ENCODE measurements around the gene PCCA. TPM values are rescaled to one million over a fixed set of nuclear protein-coding genes. Genes with fewer than 3 reads are reported as not detected.

The PCCA gene
- total and polyA plus RNA-seq, 2 donors (not counting 1 experiment from before 2014, with no cell fraction given): 4.8 to 17.4 TPM

DNA sequence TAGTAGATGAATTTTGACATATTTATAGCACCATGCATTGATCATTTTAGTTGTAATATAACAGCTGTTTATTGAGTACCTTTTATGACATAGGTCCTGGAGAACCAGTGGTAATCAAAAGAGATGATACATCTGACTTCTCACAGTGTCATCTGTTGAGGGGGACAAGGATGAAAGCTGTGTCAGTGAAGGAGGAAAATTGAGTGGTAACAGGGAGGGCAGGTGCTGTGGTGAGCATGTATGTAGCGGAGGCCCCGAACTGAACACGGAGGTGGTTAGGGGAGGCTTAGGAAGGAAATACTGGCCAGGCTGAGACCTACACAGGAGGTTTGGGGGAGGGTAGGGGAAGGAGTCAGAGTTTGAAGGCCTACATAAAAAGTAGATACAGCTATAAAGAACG, 300.0 kb downstream of the PCCA start:
- H2AFZ ChIP-seq (ENCODE audit: insufficient read depth, low read depth, low read length, poor library complexity, severe bottlenecking): no peak overlapping the region
- Mint-ChIP-seq H3K27me3 (no peaks in the 10 kb centered on the region), H3K9me3 (ENCODE audit: insufficient read depth) (no peaks in the 10 kb centered on the region), H3K4me1 (no peaks in the 10 kb centered on the region), H3K4me3 (no peak overlapping the region), H3K27ac (no peak overlapping the region)
- H3K9ac ChIP-seq (ENCODE audit: low read length): no peak overlapping the region
- no peak overlapping the region for H3K4me2 ChIP-seq (replicated peaks; ENCODE audit: low read depth, low read length, poor library complexity, severe bottlenecking)
- H3K4me1 ChIP-seq (ENCODE audit: control insufficient read depth in 2 of 2, insufficient read depth in 2 of 2, low read length in 2 of 2): no peaks in the 10 kb centered on the region
- H3K79me2 ChIP-seq (ENCODE audit: control insufficient read depth, insufficient read depth, low read length): no peaks in the 10 kb centered on the region
- ChIA-PET POLR2A (no interaction called here), CTCF (no interaction called here)
- H3K4me3 ChIP-seq (ENCODE audit: control extremely low read depth in 1 of 5, extremely low read depth in 1 of 5, insufficient read depth in 1 of 5, low read depth in 2 of 5, low read length in 4 of 5): no peak overlapping the region
- no peaks in the 10 kb centered on the region for H3K36me3 ChIP-seq (replicated peaks in 1 of 2; ENCODE audit: control extremely low read depth in 1 of 2, control insufficient read depth in 1 of 2, extremely low read depth in 1 of 2, insufficient read depth in 2 of 2, low read length in 1 of 2)
- ATAC-seq (ENCODE audit: low read depth) (no peak), DNase-seq (no peak)
- H3K27me3 ChIP-seq (replicated peaks in 1 of 4; ENCODE audit: control extremely low read depth in 1 of 4, control insufficient read depth in 3 of 4, insufficient read depth in 4 of 4, low read length in 3 of 4): no peaks in the 10 kb centered on the region
- H4K20me1 ChIP-seq (ENCODE audit: control insufficient read depth, insufficient read depth, low read length, poor library complexity, severe bottlenecking): no peaks in the 10 kb centered on the region
- intact Hi-C loops (cut with micrococcal nuclease): no loop called here
- no peaks in the 10 kb centered on the region for H3K9me3 ChIP-seq (ENCODE audit: control extremely low read depth in 1 of 3, control insufficient read depth in 2 of 3, insufficient read depth in 1 of 3, low read length in 2 of 3)
- TF ChIP-seq, protein P1, sequence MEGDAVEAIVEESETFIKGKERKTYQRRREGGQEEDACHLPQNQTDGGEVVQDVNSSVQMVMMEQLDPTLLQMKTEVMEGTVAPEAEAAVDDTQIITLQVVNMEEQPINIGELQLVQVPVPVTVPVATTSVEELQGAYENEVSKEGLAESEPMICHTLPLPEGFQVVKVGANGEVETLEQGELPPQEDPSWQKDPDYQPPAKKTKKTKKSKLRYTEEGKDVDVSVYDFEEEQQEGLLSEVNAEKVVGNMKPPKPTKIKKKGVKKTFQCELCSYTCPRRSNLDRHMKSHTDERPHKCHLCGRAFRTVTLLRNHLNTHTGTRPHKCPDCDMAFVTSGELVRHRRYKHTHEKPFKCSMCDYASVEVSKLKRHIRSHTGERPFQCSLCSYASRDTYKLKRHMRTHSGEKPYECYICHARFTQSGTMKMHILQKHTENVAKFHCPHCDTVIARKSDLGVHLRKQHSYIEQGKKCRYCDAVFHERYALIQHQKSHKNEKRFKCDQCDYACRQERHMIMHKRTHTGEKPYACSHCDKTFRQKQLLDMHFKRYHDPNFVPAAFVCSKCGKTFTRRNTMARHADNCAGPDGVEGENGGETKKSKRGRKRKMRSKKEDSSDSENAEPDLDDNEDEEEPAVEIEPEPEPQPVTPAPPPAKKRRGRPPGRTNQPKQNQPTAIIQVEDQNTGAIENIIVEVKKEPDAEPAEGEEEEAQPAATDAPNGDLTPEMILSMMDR (IDR thresholded peaks at IDR 0.05): no peak
- no peak for TF ChIP-seq EZH2 (IDR thresholded peaks at IDR 0.05; ENCODE audit: borderline replicate concordance, insufficient read depth, low read depth, low read length, poor library complexity, severe bottlenecking)
- H3K27ac ChIP-seq (ENCODE audit: low read length in 2 of 2): no peak overlapping the region
- WGBS (ENCODE audit: insufficient coverage): 51% methylated on average over 4 of the region's 4 CpGs

DNA sequence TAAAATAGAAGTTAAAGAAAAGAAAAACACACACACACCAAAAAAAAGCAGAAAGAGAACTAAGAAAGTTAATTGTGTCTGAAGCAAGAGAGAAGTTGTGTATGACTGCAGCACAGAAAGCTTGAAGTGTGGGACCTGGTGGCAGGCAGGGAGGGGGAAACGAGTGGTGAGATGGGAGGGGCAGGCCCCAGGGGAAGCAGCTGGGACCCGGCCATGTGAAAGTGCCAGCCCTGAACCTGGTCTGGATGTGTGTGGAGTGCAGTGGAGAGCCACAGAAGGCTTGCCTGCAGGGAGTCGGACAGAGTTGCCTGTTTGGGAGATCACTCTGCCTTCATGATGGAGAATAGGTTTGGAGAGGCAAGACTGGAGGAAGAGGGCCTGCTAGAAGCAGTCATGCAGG, 300.7 kb downstream of the PCCA start:
- no peak overlapping the region for H3K9ac ChIP-seq (ENCODE audit: low read length)
- no peaks in the 10 kb centered on the region for H3K9me3 ChIP-seq (ENCODE audit: control extremely low read depth in 1 of 3, control insufficient read depth in 2 of 3, insufficient read depth in 1 of 3, low read length in 2 of 3)
- H3K36me3 ChIP-seq (replicated peaks in 1 of 2; ENCODE audit: control extremely low read depth in 1 of 2, control insufficient read depth in 1 of 2, extremely low read depth in 1 of 2, insufficient read depth in 2 of 2, low read length in 1 of 2): no peaks in the 10 kb centered on the region
- Mint-ChIP-seq H3K4me3 (no peak overlapping the region), H3K27me3 (no peaks in the 10 kb centered on the region), H3K9me3 (ENCODE audit: insufficient read depth) (no peaks in the 10 kb centered on the region), H3K4me1 (no peaks in the 10 kb centered on the region), H3K27ac (no peak overlapping the region)
- H3K4me3 ChIP-seq (ENCODE audit: control extremely low read depth in 1 of 5, extremely low read depth in 1 of 5, insufficient read depth in 1 of 5, low read depth in 2 of 5, low read length in 4 of 5): no peak overlapping the region
- ATAC-seq (ENCODE audit: low read depth) (no peak), DNase-seq (no peak)
- H3K4me2 ChIP-seq (replicated peaks; ENCODE audit: low read depth, low read length, poor library complexity, severe bottlenecking): no peak overlapping the region
- TF ChIP-seq EZH2 (IDR thresholded peaks at IDR 0.05; ENCODE audit: borderline replicate concordance, insufficient read depth, low read depth, low read length, poor library complexity, severe bottlenecking): no peak
- TF ChIP-seq, protein P1 (IDR thresholded peaks at IDR 0.05): no peak
- no peak overlapping the region for H3K27ac ChIP-seq (ENCODE audit: low read length in 2 of 2)
- no peaks in the 10 kb centered on the region for H3K4me1 ChIP-seq (ENCODE audit: control insufficient read depth in 2 of 2, insufficient read depth in 2 of 2, low read length in 2 of 2)
- ChIA-PET POLR2A (no interaction called here), CTCF (no interaction called here)
- no peaks in the 10 kb centered on the region for H3K79me2 ChIP-seq (ENCODE audit: control insufficient read depth, insufficient read depth, low read length)
- no peak overlapping the region for H2AFZ ChIP-seq (ENCODE audit: insufficient read depth, low read depth, low read length, poor library complexity, severe bottlenecking)
- H4K20me1 ChIP-seq (ENCODE audit: control insufficient read depth, insufficient read depth, low read length, poor library complexity, severe bottlenecking): no peaks in the 10 kb centered on the region
- H3K27me3 ChIP-seq (replicated peaks in 1 of 4; ENCODE audit: control extremely low read depth in 1 of 4, control insufficient read depth in 3 of 4, insufficient read depth in 4 of 4, low read length in 3 of 4): no peaks in the 10 kb centered on the region
- 67% methylated on average over 3 of the region's 3 CpGs for WGBS (ENCODE audit: insufficient coverage)
- intact Hi-C loops (cut with micrococcal nuclease): no loop called here
